Measurements from ENCODE around the gene ZNF385D.

ZNF385D gene

GRCh38 chr3:21457084-21457483 is 293.9 kb downstream of the ZNF385D start:
- Mint-ChIP-seq H3K4me1 (ENCODE audit: low read depth) (no peaks in the 10 kb centered on the region), H3K27ac (no peak overlapping the region), H3K27me3 (no peaks in the 10 kb centered on the region), H3K36me3 (no peaks in the 10 kb centered on the region), H3K9me3 (ENCODE audit: low read depth) (peaks cover 7% of the 10 kb centered on the region), H3K4me3 (no peak overlapping the region)

DNA sequence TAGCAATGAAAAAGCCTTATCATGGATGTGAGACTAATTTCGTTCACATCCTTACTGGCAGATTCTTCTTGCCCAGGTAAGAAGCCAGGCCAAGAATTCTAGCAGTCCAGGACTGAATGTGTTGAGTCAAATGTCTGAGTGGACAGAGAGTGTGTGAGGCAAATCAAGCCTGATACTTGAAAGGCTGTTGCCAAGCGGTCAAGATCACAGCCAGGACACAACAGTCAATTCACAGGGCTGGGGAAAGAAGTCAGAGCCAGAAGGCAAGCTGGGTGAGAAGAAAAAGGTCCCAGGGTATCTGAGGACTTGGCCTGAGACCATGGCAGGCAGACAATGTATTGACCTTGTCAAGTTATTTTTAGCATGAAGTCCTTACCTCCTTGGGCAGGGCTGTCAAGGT is 301.3 kb downstream of the ZNF385D start:
- no peaks in the 10 kb centered on the region for H3K4me1 Mint-ChIP-seq (ENCODE audit: low read depth)
- H3K36me3 Mint-ChIP-seq, result no peaks in the 10 kb centered on the region
- peaks cover 7% of the 10 kb centered on the region for H3K9me3 Mint-ChIP-seq (ENCODE audit: low read depth)
- no peak overlapping the region for H3K4me3 Mint-ChIP-seq
- H3K27ac Mint-ChIP-seq, result no peak overlapping the region
- no peaks in the 10 kb centered on the region for H3K27me3 Mint-ChIP-seq

DNA sequence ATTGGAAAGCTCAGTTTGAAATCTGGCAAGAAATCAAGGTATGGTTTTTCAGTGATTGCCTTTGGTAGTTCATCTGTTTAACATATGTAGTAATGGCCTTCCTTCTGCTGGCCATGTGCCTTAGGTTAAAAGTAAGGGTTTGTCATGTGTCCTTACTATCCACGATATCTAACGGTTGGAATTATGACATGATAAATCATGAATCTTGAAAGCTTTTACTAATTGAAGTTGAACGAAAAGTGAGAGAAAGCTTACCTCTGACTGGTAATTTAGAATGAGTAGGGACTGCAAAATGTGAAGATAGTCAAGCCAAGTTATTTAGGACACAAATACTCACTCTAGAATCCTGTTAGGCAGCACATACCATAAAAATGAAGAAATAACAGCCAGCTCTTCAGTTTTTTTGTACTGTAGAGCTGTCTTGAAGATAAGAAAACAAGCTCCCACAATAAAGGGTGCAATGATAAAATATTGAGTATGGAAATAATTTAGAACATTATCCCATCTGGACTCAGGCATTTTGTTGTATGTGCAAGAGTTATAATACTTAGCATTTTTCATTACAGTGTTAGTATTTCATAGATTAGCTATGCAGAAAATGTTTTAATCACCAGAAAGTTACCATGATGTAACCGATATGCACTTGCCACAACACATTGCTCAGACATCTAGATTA is 303.4 kb downstream of the ZNF385D start:
- H3K27me3 Mint-ChIP-seq, result no peaks in the 10 kb centered on the region
- no peak overlapping the region for H3K27ac Mint-ChIP-seq
- H3K9me3 Mint-ChIP-seq (ENCODE audit: low read depth), result no peaks in the 10 kb centered on the region
- no peak overlapping the region for H3K4me3 Mint-ChIP-seq
- no peaks in the 10 kb centered on the region for H3K36me3 Mint-ChIP-seq
- H3K4me1 Mint-ChIP-seq (ENCODE audit: low read depth), result no peaks in the 10 kb centered on the region

- no peaks in the 10 kb centered on the region for H3K9me3 Mint-ChIP-seq (ENCODE audit: low read depth)
- H3K27me3 Mint-ChIP-seq, result no peaks in the 10 kb centered on the region
- no peaks in the 10 kb centered on the region for H3K36me3 Mint-ChIP-seq
- H3K4me1 Mint-ChIP-seq (ENCODE audit: low read depth), result no peaks in the 10 kb centered on the region
- no peak overlapping the region for H3K27ac Mint-ChIP-seq
- no peak overlapping the region for H3K4me3 Mint-ChIP-seq
These were observed 304.0 kb downstream of the ZNF385D start for GRCh38 chr3:21446945-21447475.

- no peak overlapping the region for H3K4me3 Mint-ChIP-seq
- no peaks in the 10 kb centered on the region for H3K27me3 Mint-ChIP-seq
These were observed 305.0 kb downstream of the ZNF385D start for GRCh38 chr3:21446027-21446426.

DNA sequence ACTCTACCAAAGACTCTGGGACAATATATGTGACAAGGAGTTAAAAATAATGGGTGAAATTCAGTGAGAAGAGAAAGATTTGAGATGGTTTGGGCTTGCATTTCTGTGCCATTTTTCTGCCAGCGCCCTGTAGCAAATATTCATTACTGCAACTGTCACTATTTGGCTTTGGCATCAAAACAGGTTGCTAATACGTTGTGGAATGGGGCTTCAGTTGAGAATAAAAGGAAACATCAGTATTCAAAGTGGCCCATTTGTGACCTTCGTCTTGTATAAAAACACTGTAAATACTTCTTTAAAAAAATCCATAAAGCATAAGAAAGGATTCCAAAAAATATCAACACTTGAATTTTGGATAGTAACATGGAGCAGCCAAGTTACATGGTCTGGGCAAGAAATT is 309.2 kb downstream of the ZNF385D start:
- H3K9me3 Mint-ChIP-seq (ENCODE audit: low read depth), result peaks cover 8% of the 10 kb centered on the region
- no peaks in the 10 kb centered on the region for H3K4me1 Mint-ChIP-seq (ENCODE audit: low read depth)
- no peaks in the 10 kb centered on the region for H3K36me3 Mint-ChIP-seq
- H3K27ac Mint-ChIP-seq, result no peak overlapping the region
- H3K4me3 Mint-ChIP-seq, result no peak overlapping the region
- H3K27me3 Mint-ChIP-seq, result no peaks in the 10 kb centered on the region

More at GRCh38 chr3:21446027-21446426, 305.0 kb downstream of the ZNF385D start:
- Mint-ChIP-seq H3K4me1 (ENCODE audit: low read depth) (no peaks in the 10 kb centered on the region), H3K36me3 (no peaks in the 10 kb centered on the region), H3K9me3 (ENCODE audit: low read depth) (no peaks in the 10 kb centered on the region), H3K27ac (no peak overlapping the region)

- no peaks in the 10 kb centered on the region for H3K27me3 Mint-ChIP-seq
- H3K4me1 Mint-ChIP-seq (ENCODE audit: low read depth), result no peaks in the 10 kb centered on the region
- H3K36me3 Mint-ChIP-seq, result no peaks in the 10 kb centered on the region
- no peak overlapping the region for H3K4me3 Mint-ChIP-seq
- no peak overlapping the region for H3K27ac Mint-ChIP-seq
- H3K9me3 Mint-ChIP-seq (ENCODE audit: low read depth), result peaks cover 21% of the 10 kb centered on the region
These were observed 314.2 kb downstream of the ZNF385D start for GRCh38 chr3:21436835-21437234.

- H3K27me3 Mint-ChIP-seq, result no peaks in the 10 kb centered on the region
- no peak overlapping the region for H3K4me3 Mint-ChIP-seq
- H3K4me1 Mint-ChIP-seq (ENCODE audit: low read depth), result no peaks in the 10 kb centered on the region
- H3K9me3 Mint-ChIP-seq (ENCODE audit: low read depth), result peaks cover 21% of the 10 kb centered on the region
- no peak overlapping the region for H3K27ac Mint-ChIP-seq
- H3K36me3 Mint-ChIP-seq, result no peaks in the 10 kb centered on the region
These were observed 315.1 kb downstream of the ZNF385D start for GRCh38 chr3:21435871-21436270.

DNA sequence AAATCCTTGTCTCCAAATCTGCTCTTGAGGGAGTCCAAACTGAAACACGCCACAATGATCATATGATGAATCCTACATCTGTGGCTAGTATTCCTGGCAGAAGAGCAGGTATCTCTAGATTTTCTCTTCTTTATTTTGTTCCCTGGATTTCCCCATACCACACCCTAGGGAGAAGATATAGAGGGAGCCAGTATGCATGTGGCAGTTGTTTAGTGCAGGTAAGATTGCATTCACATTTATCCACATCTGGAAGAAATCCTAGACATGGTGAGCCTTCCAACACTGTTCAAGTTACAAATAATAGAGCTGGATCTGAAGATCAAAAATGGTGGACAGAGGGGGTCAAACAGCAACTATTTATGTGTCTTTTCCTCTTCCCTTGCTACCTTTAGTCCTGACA is 316.7 kb downstream of the ZNF385D start:
- Mint-ChIP-seq H3K4me1 (ENCODE audit: low read depth) (no peaks in the 10 kb centered on the region), H3K27ac (no peak overlapping the region), H3K27me3 (no peaks in the 10 kb centered on the region), H3K36me3 (no peaks in the 10 kb centered on the region), H3K9me3 (ENCODE audit: low read depth) (peaks cover 21% of the 10 kb centered on the region), H3K4me3 (no peak overlapping the region)

GRCh38 chr3:21433751-21434150 is 317.3 kb downstream of the ZNF385D start:
- peaks cover 21% of the 10 kb centered on the region for H3K9me3 Mint-ChIP-seq (ENCODE audit: low read depth)

DNA sequence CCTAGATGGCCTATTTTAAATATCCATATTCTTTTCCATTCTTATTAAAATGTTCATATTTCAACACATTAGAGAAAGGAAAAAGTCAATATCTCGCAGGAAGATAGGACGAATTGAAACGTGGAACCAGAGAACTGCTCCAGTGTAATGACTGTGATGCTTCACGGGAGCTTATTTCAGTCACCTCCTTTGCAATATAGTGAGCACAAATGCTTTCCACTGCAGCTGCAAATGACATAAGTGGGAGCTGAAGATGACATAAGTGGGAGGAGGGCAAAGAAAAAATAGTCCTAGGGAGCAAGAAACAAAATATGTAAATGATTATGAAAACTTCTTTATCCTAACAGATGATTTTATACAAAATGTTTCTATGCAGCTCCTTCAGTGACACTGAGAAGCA is 324.1 kb downstream of the ZNF385D start:
- Mint-ChIP-seq H3K36me3 (no peaks in the 10 kb centered on the region), H3K9me3 (ENCODE audit: low read depth) (no peaks in the 10 kb centered on the region), H3K27ac (no peak overlapping the region), H3K4me3 (no peak overlapping the region), H3K27me3 (no peaks in the 10 kb centered on the region), H3K4me1 (ENCODE audit: low read depth) (no peaks in the 10 kb centered on the region)

More at GRCh38 chr3:21433751-21434150, 317.3 kb downstream of the ZNF385D start:
- no peaks in the 10 kb centered on the region for H3K27me3 Mint-ChIP-seq
- no peak overlapping the region for H3K27ac Mint-ChIP-seq
- no peaks in the 10 kb centered on the region for H3K4me1 Mint-ChIP-seq (ENCODE audit: low read depth)
- no peak overlapping the region for H3K4me3 Mint-ChIP-seq
- no peaks in the 10 kb centered on the region for H3K36me3 Mint-ChIP-seq

- no peaks in the 10 kb centered on the region for H3K27me3 Mint-ChIP-seq
These were observed 325.3 kb downstream of the ZNF385D start for GRCh38 chr3:21425715-21426114.

GRCh38 chr3:21421096-21421495 is 329.9 kb downstream of the ZNF385D start:
- Mint-ChIP-seq H3K9me3 (ENCODE audit: low read depth) (peaks cover 6% of the 10 kb centered on the region), H3K4me3 (no peak overlapping the region), H3K4me1 (ENCODE audit: low read depth) (no peaks in the 10 kb centered on the region), H3K27ac (no peak overlapping the region), H3K27me3 (no peaks in the 10 kb centered on the region), H3K36me3 (no peaks in the 10 kb centered on the region)

More at GRCh38 chr3:21425715-21426114, 325.3 kb downstream of the ZNF385D start:
- Mint-ChIP-seq H3K36me3 (no peaks in the 10 kb centered on the region), H3K27ac (no peak overlapping the region), H3K4me3 (no peak overlapping the region), H3K9me3 (ENCODE audit: low read depth) (no peaks in the 10 kb centered on the region), H3K4me1 (ENCODE audit: low read depth) (no peaks in the 10 kb centered on the region)

- Mint-ChIP-seq H3K36me3 (no peaks in the 10 kb centered on the region), H3K4me3 (no peak overlapping the region), H3K4me1 (ENCODE audit: low read depth) (no peaks in the 10 kb centered on the region), H3K9me3 (ENCODE audit: low read depth) (peaks cover 6% of the 10 kb centered on the region), H3K27me3 (no peaks in the 10 kb centered on the region), H3K27ac (no peak overlapping the region)
These were observed 333.0 kb downstream of the ZNF385D start for GRCh38 chr3:21417991-21418390.

DNA sequence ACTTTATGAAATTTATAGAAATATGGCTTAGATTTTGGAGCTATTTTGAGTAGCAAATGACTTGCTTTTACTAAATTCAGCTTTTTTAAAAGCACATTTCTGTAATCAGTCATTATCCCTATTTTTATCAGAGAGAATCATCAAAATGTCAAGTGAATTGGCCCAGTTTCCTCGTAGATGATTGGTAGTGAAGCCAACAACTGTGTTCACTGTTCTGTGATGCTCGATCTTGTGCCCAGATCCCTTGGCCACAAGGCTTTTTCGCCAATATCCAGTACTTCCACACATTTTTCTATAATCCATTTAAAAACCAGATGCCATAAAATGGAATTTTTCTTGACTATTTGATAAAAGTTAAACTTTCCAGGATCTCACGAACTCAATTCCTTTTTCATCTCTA is 336.5 kb downstream of the ZNF385D start:
- Mint-ChIP-seq H3K27me3 (no peaks in the 10 kb centered on the region), H3K36me3 (no peaks in the 10 kb centered on the region), H3K4me3 (no peak overlapping the region), H3K9me3 (ENCODE audit: low read depth) (peaks cover 8% of the 10 kb centered on the region), H3K27ac (no peak overlapping the region), H3K4me1 (ENCODE audit: low read depth) (no peaks in the 10 kb centered on the region)

DNA sequence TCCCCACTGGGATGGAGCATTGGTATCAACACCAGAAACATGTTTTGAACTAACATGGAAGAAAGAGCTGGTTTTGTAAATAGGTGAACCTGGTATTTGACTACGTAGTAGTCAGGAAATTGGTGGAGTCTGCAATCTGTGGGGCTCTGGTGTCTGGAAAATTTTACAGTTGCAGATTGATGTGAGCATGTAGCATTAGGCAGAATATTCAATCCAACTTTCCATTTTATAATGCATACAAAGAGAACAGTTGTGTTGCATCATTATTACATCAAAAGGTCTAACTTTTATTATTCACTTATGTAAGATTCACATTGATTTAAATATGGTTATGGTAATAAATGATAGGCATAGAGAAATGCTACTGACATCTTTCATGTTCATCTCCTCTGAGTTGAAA is 340.0 kb downstream of the ZNF385D start:
- no peaks in the 10 kb centered on the region for H3K4me1 Mint-ChIP-seq (ENCODE audit: low read depth)
- H3K9me3 Mint-ChIP-seq (ENCODE audit: low read depth), result peaks cover 7% of the 10 kb centered on the region
- H3K36me3 Mint-ChIP-seq, result no peaks in the 10 kb centered on the region
- no peak overlapping the region for H3K4me3 Mint-ChIP-seq
- no peak overlapping the region for H3K27ac Mint-ChIP-seq
- H3K27me3 Mint-ChIP-seq, result no peaks in the 10 kb centered on the region
